HepG2 (cell line): Measurements from ENCODE around the gene PIAS3. TPM values are rescaled to one million over a fixed set of nuclear protein-coding genes. Genes with fewer than 3 reads are reported as not detected.

Experiments used
- GATAD2A ChIP-seq: IDR thresholded peaks from 2 replicates; pipeline ENCODE4 v1.6.1; 2016
- HDAC2 ChIP-seq: sonication (generic); formaldehyde crosslinking; IDR thresholded peaks from 2 replicates; pipeline ENCODE4 v1.4.0; 2020; ENCODE audit warnings: missing genetic modification reagents
- HNF1B ChIP-seq: sonication (generic); formaldehyde crosslinking; IDR thresholded peaks from 2 replicates; pipeline ENCODE4 v1.5.1; 2020; ENCODE audit warnings: mild to moderate bottlenecking, moderate library complexity, missing genetic modification reagents
- HNRNPL ChIP-seq: fragments of 200-400 bp; formaldehyde crosslinking; IDR thresholded peaks from 2 replicates; pipeline ENCODE4 v1.6.1; 2017; ENCODE audit warnings: mild to moderate bottlenecking, low read depth, low read length
- SALL1 ChIP-seq: sonication (generic); formaldehyde crosslinking; IDR thresholded peaks from 2 replicates; pipeline ENCODE4 v1.8.0; 2022; ENCODE audit warnings: mild to moderate bottlenecking, missing genetic modification reagents
- polyA plus RNA-seq, 8 experiments: library from polyadenylated mRNA; depleted of rRNA in 3 of 8; stranded (reverse) in 7 of 8; unstranded in 1 of 8; fragments of >200 nt; fragmentation: Illumina TruSeq in 4 of 8; extraction: Trizol in 4 of 8; gene quantifications; 2 replicates each; pipeline versions ENCODE4 v1.2.1 to v1.2.3, GENCODE V29; 2011 to 2016; ENCODE audit warnings: low read depth in 4 of 8, missing spikeins in 1 of 8, mixed read lengths in 1 of 8; ENCODE audit not compliant: insufficient read depth in 1 of 8
- total RNA-seq, 5 experiments: library from RNA; depleted of rRNA; stranded (reverse); fragments of >200 nt; fragmentation: Illumina TruSeq; extraction: Trizol; gene quantifications; 2 replicates each; pipeline ENCODE4 v1.2.3, GENCODE V29; 2016; ENCODE audit warnings: low read depth in 1 of 5
- TF ChIP-seq, protein P1 (sequence below): sonication (generic); formaldehyde crosslinking; IDR thresholded peaks from 2 replicates; pipeline ENCODE4 v1.5.0; 2020; ENCODE audit warnings: mild to moderate bottlenecking, missing genetic modification reagents
- TF ChIP-seq, protein P2 (sequence below): sonication (generic); formaldehyde crosslinking; IDR thresholded peaks from 2 replicates; pipeline ENCODE4 v1.4.0; 2020; ENCODE audit warnings: missing genetic modification reagents, borderline replicate concordance

Gene PIAS3
- total and polyA plus RNA-seq, 2 of the 13 experiments (the other 11 are each of a cell fraction or from before 2014, with no cell fraction given) = 3.7 to 8.0 TPM

DNA sequence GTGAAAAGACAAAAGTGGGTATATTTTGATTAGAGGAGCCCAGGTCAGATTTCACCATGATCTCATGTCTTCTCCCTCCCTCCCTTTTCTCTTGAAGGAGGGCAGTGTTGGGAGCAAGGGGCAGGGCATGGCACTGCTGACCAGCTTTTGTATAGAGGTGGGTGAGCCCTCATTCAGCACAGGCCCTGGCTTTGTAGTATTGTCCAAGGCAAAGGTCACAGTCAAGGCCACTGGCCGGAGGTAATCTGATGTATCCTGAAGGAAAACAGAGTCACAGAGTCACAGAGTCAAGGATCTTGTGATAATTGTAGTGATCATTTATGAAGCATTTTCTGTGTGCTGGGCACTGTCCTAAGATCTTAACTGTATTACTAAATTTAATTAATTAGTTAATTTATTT lies 39.1 kb upstream of the PIAS3 start (continued):
- TF ChIP-seq, protein P1, sequence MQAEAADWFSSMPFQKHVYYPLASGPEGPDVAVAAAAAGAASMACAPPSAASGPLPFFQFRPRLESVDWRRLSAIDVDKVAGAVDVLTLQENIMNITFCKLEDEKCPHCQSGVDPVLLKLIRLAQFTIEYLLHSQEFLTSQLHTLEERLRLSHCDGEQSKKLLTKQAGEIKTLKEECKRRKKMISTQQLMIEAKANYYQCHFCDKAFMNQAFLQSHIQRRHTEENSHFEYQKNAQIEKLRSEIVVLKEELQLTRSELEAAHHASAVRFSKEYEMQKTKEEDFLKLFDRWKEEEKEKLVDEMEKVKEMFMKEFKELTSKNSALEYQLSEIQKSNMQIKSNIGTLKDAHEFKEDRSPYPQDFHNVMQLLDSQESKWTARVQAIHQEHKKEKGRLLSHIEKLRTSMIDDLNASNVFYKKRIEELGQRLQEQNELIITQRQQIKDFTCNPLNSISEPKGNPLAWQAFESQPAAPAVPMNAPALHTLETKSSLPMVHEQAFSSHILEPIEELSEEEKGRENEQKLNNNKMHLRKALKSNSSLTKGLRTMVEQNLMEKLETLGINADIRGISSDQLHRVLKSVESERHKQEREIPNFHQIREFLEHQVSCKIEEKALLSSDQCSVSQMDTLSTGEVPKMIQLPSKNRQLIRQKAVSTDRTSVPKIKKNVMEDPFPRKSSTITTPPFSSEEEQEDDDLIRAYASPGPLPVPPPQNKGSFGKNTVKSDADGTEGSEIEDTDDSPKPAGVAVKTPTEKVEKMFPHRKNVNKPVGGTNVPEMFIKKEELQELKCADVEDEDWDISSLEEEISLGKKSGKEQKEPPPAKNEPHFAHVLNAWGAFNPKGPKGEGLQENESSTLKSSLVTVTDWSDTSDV = no peak
- TF ChIP-seq GATAD2A (CRISPR knock-in tag) = peak; percentile 68
- TF ChIP-seq HNRNPL = 0 out of 2 replicates have a peak, but pooled peaks have one; percentile 29
- TF ChIP-seq HDAC2 (CRISPR knock-in tag) = peak; percentile 65; the same call in 1 of the 2 replicates
- peak; percentile 70 for TF ChIP-seq SALL1 (CRISPR knock-in tag)
- 0 out of 2 replicates have a peak, but pooled peaks have one; percentile 10 for TF ChIP-seq HNF1B (CRISPR knock-in tag)
- TF ChIP-seq, protein P2, sequence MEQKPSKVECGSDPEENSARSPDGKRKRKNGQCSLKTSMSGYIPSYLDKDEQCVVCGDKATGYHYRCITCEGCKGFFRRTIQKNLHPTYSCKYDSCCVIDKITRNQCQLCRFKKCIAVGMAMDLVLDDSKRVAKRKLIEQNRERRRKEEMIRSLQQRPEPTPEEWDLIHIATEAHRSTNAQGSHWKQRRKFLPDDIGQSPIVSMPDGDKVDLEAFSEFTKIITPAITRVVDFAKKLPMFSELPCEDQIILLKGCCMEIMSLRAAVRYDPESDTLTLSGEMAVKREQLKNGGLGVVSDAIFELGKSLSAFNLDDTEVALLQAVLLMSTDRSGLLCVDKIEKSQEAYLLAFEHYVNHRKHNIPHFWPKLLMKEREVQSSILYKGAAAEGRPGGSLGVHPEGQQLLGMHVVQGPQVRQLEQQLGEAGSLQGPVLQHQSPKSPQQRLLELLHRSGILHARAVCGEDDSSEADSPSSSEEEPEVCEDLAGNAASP (CRISPR knock-in tag) = peak; percentile 41; the same call in 1 of the 2 replicates
- TF ChIP-seq, all 625 proteins: peak for 46
